Right renal cortex interstitium (tissue), 3 donors: ENCODE data around the gene RGS9BP. TPM values are rescaled to one million over a fixed set of nuclear protein-coding genes. Genes with fewer than 3 reads are reported as not detected.
"Not testable (repeated sequence)": the region's sequence is repeated elsewhere in the genome, so short reads cannot be mapped to it uniquely, and the experiment has no call there.

Experiments
- DNase-seq, 3 donors: peaks; one replicate each; pipeline ENCODE4 v3.0.0-alpha.2; 2013; ENCODE audit warnings: low read depth in 3 of 3, low spot score in 2 of 3
- polyA plus RNA-seq, 3 donors: library from polyadenylated mRNA; unstranded; fragments of 120-200 nt; gene quantifications; one replicate each; pipeline ENCODE4 v1.2.1, GENCODE V29; 2013; ENCODE audit not compliant: insufficient read length in 3 of 3

Gene RGS9BP
- polyA plus RNA-seq, 3 donors, result 0.11 to 0.34 (median 0.24) TPM

GRCh38 chr19:32694851-32695250, 19.2 kb downstream of the RGS9BP start:
- DNase-seq, result not testable (repeated sequence)

- DNase-seq, result not testable (repeated sequence)
Observed at GRCh38 chr19:32695506-32695905, 19.9 kb downstream of the RGS9BP start.

- DNase-seq, result not testable (repeated sequence)
Observed at GRCh38 chr19:32696771-32697170, 21.1 kb downstream of the RGS9BP start.

- not testable (repeated sequence) for DNase-seq
Observed at GRCh38 chr19:32700129-32700528, 24.5 kb downstream of the RGS9BP start.

- no peak for DNase-seq
Observed at GRCh38 chr19:32702010-32702409, 26.4 kb downstream of the RGS9BP start.

GRCh38 chr19:32704006-32704405, 28.4 kb downstream of the RGS9BP start:
- not testable (repeated sequence) for DNase-seq

GRCh38 chr19:32708457-32708856, 32.8 kb downstream of the RGS9BP start:
- no peak for DNase-seq

GRCh38 chr19:32709032-32709431, 33.4 kb downstream of the RGS9BP start:
- no peak for DNase-seq

GRCh38 chr19:32711747-32712146, 36.1 kb downstream of the RGS9BP start:
- DNase-seq, result no peak

GRCh38 chr19:32716203-32716602, 40.6 kb downstream of the RGS9BP start:
- DNase-seq, result not testable (repeated sequence)

GRCh38 chr19:32717496-32717895, 41.8 kb downstream of the RGS9BP start:
- DNase-seq, result no peak

- no peak for DNase-seq
Observed at GRCh38 chr19:32718286-32718685, 42.6 kb downstream of the RGS9BP start.

- no peak for DNase-seq
Observed at GRCh38 chr19:32719611-32720059, 44.0 kb downstream of the RGS9BP start, which contains the start of gene TDRD12. Gene TDRD12, plus strand, starts transcription at chr19:32719767. Its CDS starts 306 bp downstream, at chr19:32720073.

GRCh38 chr19:32720216-32720935, 44.7 kb downstream of the RGS9BP start:
- no peak for DNase-seq

GRCh38 chr19:32720936-32721250, 45.2 kb downstream of the RGS9BP start:
- no peak for DNase-seq

Other genes with a start within 250 kb of the RGS9BP start
- gene PDCD5, start 94.7 kb upstream of the RGS9BP start, polyA plus RNA-seq, result 100 to 1,000 TPM; 106 to 128 (median 123) TPM
- gene ANKRD27, start 668 bp upstream of the RGS9BP start, polyA plus RNA-seq, result 10 to 100 TPM; 18.4 to 20.8 (median 19.4) TPM
- 10 to 100 TPM; 10.4 to 11.2 (median 10.7) TPM for gene NUDT19, start 16.0 kb downstream of the RGS9BP start, polyA plus RNA-seq
- under 1 TPM; 0.12 to 0.80 (median 0.69) TPM for gene TDRD12, start 43.9 kb downstream of the RGS9BP start, polyA plus RNA-seq
- gene SLC7A9, start 193.9 kb downstream of the RGS9BP start, polyA plus RNA-seq, result 10 to 100 TPM; 13.5 to 15.4 (median 15.0) TPM